Gastrocnemius medialis (tissue), 4 donors: ENCODE data around the gene FIG4.

Source experiments
- POLR2A ChIP-seq, 2 donors: fragments of 450-650 bp; IDR thresholded peaks; one replicate each; pipeline ENCODE4 v1.6.1; 2017; ENCODE audit warnings: antibody characterized with exemption in 2 of 2, mild to moderate bottlenecking in 2 of 2, moderate library complexity in 2 of 2
- TF ChIP-seq, protein P1 (sequence below), 5 experiments: fragments of 450-650 bp in 3 of 5; fragments of 200-600 bp in 2 of 5; sonication (generic) in 2 of 5; IDR thresholded peaks in 4 of 5; conservative IDR thresholded peaks in 1 of 5; 1 replicate in 4 of 5; 2 replicates in 1 of 5; pipeline ENCODE4 v1.5.1; 2016 to 2019; ENCODE audit warnings: antibody characterized with exemption in 5 of 5, mild to moderate bottlenecking in 3 of 5, moderate library complexity in 3 of 5

DNA sequence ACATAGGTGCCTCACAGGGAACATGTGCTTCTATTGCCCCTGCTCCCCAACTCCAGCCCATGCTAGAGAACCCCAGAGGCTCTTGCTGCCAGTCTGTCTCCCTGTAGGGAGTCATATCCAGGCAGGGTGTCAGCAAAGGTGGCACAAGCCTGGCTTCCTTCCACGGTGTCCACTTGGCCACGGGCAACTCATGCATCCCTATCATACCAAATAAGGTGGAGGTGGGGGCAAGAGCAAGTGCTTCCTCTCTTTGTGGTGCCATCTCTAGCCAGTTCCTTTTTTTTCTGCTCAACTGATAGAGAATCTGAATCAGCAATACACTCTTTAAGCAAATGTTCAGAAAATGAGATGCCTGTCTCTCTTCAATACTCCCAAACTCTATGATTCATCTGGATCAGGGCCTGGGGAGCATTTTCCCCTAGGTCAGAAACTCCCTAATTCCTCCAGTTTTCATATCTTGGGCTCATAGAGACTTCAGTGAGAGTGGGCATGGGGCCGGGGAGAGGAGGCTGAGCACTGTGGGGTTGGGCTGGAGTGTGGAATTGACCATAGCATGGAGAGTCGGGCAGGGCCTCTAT lies 182.0 kb downstream of the FIG4 start:
- TF ChIP-seq, protein P1, sequence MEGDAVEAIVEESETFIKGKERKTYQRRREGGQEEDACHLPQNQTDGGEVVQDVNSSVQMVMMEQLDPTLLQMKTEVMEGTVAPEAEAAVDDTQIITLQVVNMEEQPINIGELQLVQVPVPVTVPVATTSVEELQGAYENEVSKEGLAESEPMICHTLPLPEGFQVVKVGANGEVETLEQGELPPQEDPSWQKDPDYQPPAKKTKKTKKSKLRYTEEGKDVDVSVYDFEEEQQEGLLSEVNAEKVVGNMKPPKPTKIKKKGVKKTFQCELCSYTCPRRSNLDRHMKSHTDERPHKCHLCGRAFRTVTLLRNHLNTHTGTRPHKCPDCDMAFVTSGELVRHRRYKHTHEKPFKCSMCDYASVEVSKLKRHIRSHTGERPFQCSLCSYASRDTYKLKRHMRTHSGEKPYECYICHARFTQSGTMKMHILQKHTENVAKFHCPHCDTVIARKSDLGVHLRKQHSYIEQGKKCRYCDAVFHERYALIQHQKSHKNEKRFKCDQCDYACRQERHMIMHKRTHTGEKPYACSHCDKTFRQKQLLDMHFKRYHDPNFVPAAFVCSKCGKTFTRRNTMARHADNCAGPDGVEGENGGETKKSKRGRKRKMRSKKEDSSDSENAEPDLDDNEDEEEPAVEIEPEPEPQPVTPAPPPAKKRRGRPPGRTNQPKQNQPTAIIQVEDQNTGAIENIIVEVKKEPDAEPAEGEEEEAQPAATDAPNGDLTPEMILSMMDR (IDR thresholded peaks at IDR 0.05 in 4 of 5, conservative IDR thresholded peaks at IDR 0.05 in 1 of 5), result no peak
- TF ChIP-seq POLR2A (IDR thresholded peaks at IDR 0.05), result no peak
